ENCODE measurements around the gene PRDM7. TPM values are rescaled to one million over a fixed set of nuclear protein-coding genes. Genes with fewer than 3 reads are reported as not detected.

Gene PRDM7
- total and polyA plus RNA-seq, 4 donors: not detected

DNA sequence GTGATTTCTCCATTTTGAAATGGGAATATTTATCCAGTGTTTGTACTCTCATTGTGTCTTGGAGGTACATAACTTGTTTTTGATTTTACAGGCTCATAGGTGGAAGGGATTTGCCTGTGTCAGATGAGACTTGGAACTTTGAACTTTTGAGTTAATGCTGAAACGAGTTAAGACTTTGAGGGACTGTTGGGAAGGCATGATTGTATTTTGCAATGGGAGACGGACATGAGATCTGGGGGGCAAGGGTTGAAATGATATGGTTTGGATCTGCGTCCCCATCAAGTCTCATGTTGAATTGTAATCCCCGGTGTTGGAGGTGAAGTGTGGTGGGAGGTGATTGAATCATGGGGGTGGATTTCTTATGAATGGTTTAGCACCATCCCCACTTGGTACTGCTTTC lies 21.8 kb downstream of the PRDM7 start:
- Histone ChIP-seq H3K27me3 (ENCODE audit: control insufficient read depth in 3 of 3, insufficient read depth in 3 of 3, low read length in 2 of 3) (no peaks in the 10 kb centered on the region), H3K36me3 (ENCODE audit: control insufficient read depth in 4 of 4, insufficient read depth in 4 of 4, low read length in 4 of 4) (no peaks in the 10 kb centered on the region), H3K4me1 (ENCODE audit: control insufficient read depth in 5 of 5, insufficient read depth in 5 of 5, low read length in 5 of 5) (no peaks in the 10 kb centered on the region), H3K27ac (ENCODE audit: low read depth in 1 of 2, low read length in 1 of 2) (no peak overlapping the region), H3K4me3 (no peak overlapping the region), H3K9me3 (ENCODE audit: control insufficient read depth in 4 of 4, insufficient read depth in 3 of 4, low read length in 3 of 4) (peaks cover 0 to 12% (median 5%) of the 10 kb centered on the region in 4 donors), H3K9ac (ENCODE audit: insufficient read depth in 1 of 2, low read length in 2 of 2) (no peak overlapping the region)
- DNase-seq (no peak), ATAC-seq (ENCODE audit: insufficient read depth, low FRiP score) (no peak)
- 74 to 83% methylated on average over 4 of the region's 4 CpGs for WGBS, 2 donors
- no peak for TF ChIP-seq CTCF (IDR thresholded peaks at IDR 0.05; ENCODE audit: control extremely low read depth, extremely low read depth)

DNA sequence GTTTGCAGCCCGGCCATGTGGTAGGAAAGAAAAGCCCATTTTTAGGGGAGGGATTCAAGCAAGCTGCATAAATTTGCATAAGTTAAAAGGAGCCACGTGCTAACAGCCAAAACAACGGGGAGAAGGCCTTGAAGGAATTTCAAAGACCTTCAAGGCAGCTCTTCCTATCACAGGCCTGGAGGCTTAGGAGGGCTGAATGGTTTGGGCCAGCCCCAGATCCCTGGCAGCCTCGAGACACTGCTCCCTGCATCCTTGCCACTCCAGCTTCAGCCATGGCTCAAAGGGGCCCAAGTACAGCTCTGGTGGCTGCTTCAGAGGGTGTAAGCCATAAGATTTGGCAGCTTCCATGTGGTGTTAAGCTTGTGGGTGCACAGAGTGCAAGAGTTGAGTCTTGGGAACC lies 22.6 kb downstream of the PRDM7 start:
- 51 to 66% methylated on average over 4 of the region's 4 CpGs for WGBS, 2 donors
- no peak overlapping the region for H3K27ac ChIP-seq (ENCODE audit: low read depth in 1 of 2, low read length in 1 of 2)
- no peak for DNase-seq

GRCh38 chr16:90053902-90054500 lies 23.1 kb downstream of the PRDM7 start:
- Histone ChIP-seq H3K27ac (ENCODE audit: low read depth in 1 of 2, low read length in 1 of 2) (no peak overlapping the region), H3K36me3 (ENCODE audit: control insufficient read depth in 4 of 4, insufficient read depth in 4 of 4, low read length in 4 of 4) (no peaks in the 10 kb centered on the region), H3K9me3 (ENCODE audit: control insufficient read depth in 4 of 4, insufficient read depth in 3 of 4, low read length in 3 of 4) (peaks cover 0 to 12% (median 5%) of the 10 kb centered on the region in 4 donors), H3K9ac (ENCODE audit: insufficient read depth in 1 of 2, low read length in 2 of 2) (no peak overlapping the region), H3K27me3 (ENCODE audit: control insufficient read depth in 3 of 3, insufficient read depth in 3 of 3, low read length in 2 of 3) (no peaks in the 10 kb centered on the region), H3K4me3 (no peak overlapping the region), H3K4me1 (ENCODE audit: control insufficient read depth in 5 of 5, insufficient read depth in 5 of 5, low read length in 5 of 5) (no peaks in the 10 kb centered on the region)
- DNase-seq (no peak), ATAC-seq (ENCODE audit: insufficient read depth, low FRiP score) (no peak)
- WGBS, 2 donors: 63 to 73% methylated on average over 1 of the region's 1 CpG
- TF ChIP-seq CTCF (IDR thresholded peaks at IDR 0.05; ENCODE audit: control extremely low read depth, extremely low read depth): no peak

More for the DNA sequence above, 22.6 kb downstream of the PRDM7 start:
- Histone ChIP-seq H3K36me3 (ENCODE audit: control insufficient read depth in 4 of 4, insufficient read depth in 4 of 4, low read length in 4 of 4) (no peaks in the 10 kb centered on the region), H3K27me3 (ENCODE audit: control insufficient read depth in 3 of 3, insufficient read depth in 3 of 3, low read length in 2 of 3) (no peaks in the 10 kb centered on the region), H3K9me3 (ENCODE audit: control insufficient read depth in 4 of 4, insufficient read depth in 3 of 4, low read length in 3 of 4) (peaks cover 0 to 12% (median 5%) of the 10 kb centered on the region in 4 donors), H3K4me1 (ENCODE audit: control insufficient read depth in 5 of 5, insufficient read depth in 5 of 5, low read length in 5 of 5) (no peaks in the 10 kb centered on the region), H3K9ac (ENCODE audit: insufficient read depth in 1 of 2, low read length in 2 of 2) (no peak overlapping the region), H3K4me3 (no peak overlapping the region)
- no peak for ATAC-seq (ENCODE audit: insufficient read depth, low FRiP score)
- no peak for TF ChIP-seq CTCF (IDR thresholded peaks at IDR 0.05; ENCODE audit: control extremely low read depth, extremely low read depth)

DNA sequence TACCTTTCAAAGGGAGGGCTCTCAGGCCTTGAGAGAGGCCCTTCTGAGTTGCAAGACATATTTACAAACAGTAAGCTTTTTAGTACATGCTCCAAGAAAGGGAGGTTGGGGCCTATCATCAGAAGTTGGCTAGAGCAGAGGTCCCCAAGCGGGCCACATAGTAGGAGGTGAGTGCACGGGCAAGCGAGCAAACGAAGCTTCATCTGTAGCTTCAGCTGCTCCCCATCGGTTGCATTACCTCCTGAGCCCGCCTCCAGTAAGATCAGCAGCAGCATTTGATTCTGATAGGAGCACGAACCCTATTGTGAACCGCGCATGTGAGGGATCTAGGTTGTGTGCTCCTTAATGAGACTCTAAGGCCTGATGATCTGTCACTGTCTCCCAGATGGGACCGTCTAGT lies 26.2 kb downstream of the PRDM7 start:
- TF ChIP-seq CTCF (IDR thresholded peaks at IDR 0.05; ENCODE audit: control extremely low read depth, extremely low read depth): no peak
- Histone ChIP-seq H3K36me3 (ENCODE audit: control insufficient read depth in 4 of 4, insufficient read depth in 4 of 4, low read length in 4 of 4) (no peaks in the 10 kb centered on the region), H3K9me3 (ENCODE audit: control insufficient read depth in 4 of 4, insufficient read depth in 3 of 4, low read length in 3 of 4) (peaks cover 0 to 12% (median 5%) of the 10 kb centered on the region in 4 donors), H3K4me1 (ENCODE audit: control insufficient read depth in 5 of 5, insufficient read depth in 5 of 5, low read length in 5 of 5) (peaks cover 0 to 14% (median 5%) of the 10 kb centered on the region in 5 donors), H3K27ac (ENCODE audit: low read depth in 1 of 2, low read length in 1 of 2) (no peak overlapping the region), H3K4me3 (no peak overlapping the region), H3K27me3 (ENCODE audit: control insufficient read depth in 3 of 3, insufficient read depth in 3 of 3, low read length in 2 of 3) (no peaks in the 10 kb centered on the region), H3K9ac (ENCODE audit: insufficient read depth in 1 of 2, low read length in 2 of 2) (no peak overlapping the region)
- no peak for DNase-seq
- ATAC-seq (ENCODE audit: insufficient read depth, low FRiP score): no peak
- WGBS, 2 donors: 86 to 92% methylated on average over 10 of the region's 10 CpGs
